Measurements from ENCODE around the gene XRCC4.

DNA sequence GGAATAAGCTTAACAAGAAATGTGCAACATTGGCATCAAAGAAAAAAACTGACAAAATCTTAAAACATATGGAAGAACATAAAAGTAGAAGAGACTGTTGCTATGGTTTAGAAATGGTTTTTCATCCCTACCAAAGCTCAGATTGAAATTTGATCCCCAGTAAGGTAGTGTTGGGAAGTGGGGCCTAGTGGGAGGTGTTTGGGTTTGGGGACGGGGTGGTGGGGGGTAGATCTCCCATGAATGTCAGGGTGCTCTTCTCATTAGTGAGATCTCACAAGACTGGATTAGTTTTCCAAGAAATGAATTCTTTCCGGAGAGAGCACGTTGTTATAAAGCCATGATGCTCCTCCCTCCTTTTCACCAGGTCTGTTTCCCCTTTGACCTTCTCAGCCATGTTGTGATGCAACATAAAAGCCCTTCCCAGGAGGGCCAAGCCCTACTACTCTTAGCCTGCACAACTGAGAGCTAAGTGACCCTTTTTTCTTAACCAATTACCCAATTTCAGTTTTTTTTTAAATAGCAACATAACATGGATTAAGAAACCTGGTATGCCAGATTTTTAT, 10.7 kb upstream of the XRCC4 start:
- TF ChIP-seq POLR2A (IDR thresholded peaks at IDR 0.05; ENCODE audit: extremely low read depth, insufficient read length): no peak
- no peak for TF ChIP-seq CTCF (IDR thresholded peaks at IDR 0.05; ENCODE audit: low read depth, low read length)
- TF ChIP-seq MYC (IDR thresholded peaks at IDR 0.05; ENCODE audit: low read depth, low read length): no peak
- no peak for TF ChIP-seq MAX (IDR thresholded peaks at IDR 0.05; ENCODE audit: low read depth, low read length)

Data from NB4 (cell line).